IMR-90 (cell line): Measurements from ENCODE around the gene PRSS22. TPM values are rescaled to one million over a fixed set of nuclear protein-coding genes. Genes with fewer than 3 reads are reported as not detected.

Experiments used
- ATAC-seq: fragments of 200-7000 bp; cut with Tn5 transposase; 2 replicates; pipeline ENCODE4 v1.9.1; 2020; ENCODE audit warnings: low read depth, mild to moderate bottlenecking, moderate library complexity
- BruUV-seq: library from RNA; stranded (reverse); fragments of 400-500 nt; replicated peaks from 2 replicates; lab custom pipeline; 2021; lab: Mats Ljungman, UMichigan
- CTCF ChIA-PET: fragments of 300-600 bp; formaldehyde crosslinking; extraction: SDS; loops from one replicate; lab custom pipeline; 2021; ENCODE audit warnings: antibody characterized with exemption; lab: Yijun Ruan, JAX
- POLR2A ChIA-PET: fragments of 300-600 bp; sonication (Branson Sonifier 250); formaldehyde crosslinking; loops from one replicate; lab custom pipeline; 2022; ENCODE audit warnings: antibody characterized with exemption; ENCODE audit not compliant: unreplicated experiment; lab: Charles Lee
- DNase-seq: peaks from one replicate; pipeline ENCODE4 v3.0.0; 2013
- H2AFZ ChIP-seq: replicated peaks from 2 replicates; pipeline ENCODE3; 2013; ENCODE audit warnings: low read length, mild to moderate bottlenecking; ENCODE audit not compliant: poor library complexity
- H2AK5ac ChIP-seq: 2 replicates; pipeline ENCODE4 v1.6.1; 2013; ENCODE audit warnings: low read depth, low read length, inconsistent platforms
- H2AK9ac ChIP-seq: replicated peaks from 2 replicates; pipeline ENCODE3; 2013; ENCODE audit warnings: mild to moderate bottlenecking, low read depth, low read length, moderate library complexity; ENCODE audit not compliant: poor library complexity
- H2BK120ac ChIP-seq: 2 replicates; pipeline ENCODE4 v1.6.1; 2013; ENCODE audit warnings: low read depth, low read length, inconsistent platforms
- H2BK15ac ChIP-seq: 3 replicates; pipeline ENCODE4 v1.6.1; 2013; ENCODE audit warnings: low read depth, low read length, inconsistent platforms
- H2BK20ac ChIP-seq: 2 replicates; pipeline ENCODE4 v1.6.1; 2013; ENCODE audit warnings: low read depth, mild to moderate bottlenecking, inconsistent platforms, low read length, moderate library complexity
- H2BK5ac ChIP-seq: 2 replicates; pipeline ENCODE4 v1.6.1; 2013; ENCODE audit warnings: mild to moderate bottlenecking, low read depth, low read length, inconsistent platforms; ENCODE audit not compliant: poor library complexity, severe bottlenecking
- H3K14ac ChIP-seq: replicated peaks from 2 replicates; pipeline ENCODE4 v1.6.1; 2013; ENCODE audit warnings: low read depth, low read length, inconsistent platforms
- H3K18ac ChIP-seq: 2 replicates; pipeline ENCODE4 v1.6.1; 2013; ENCODE audit warnings: low read depth, low read length, control low read depth
- H3K23ac ChIP-seq: 2 replicates; pipeline ENCODE4 v1.6.1; 2013; ENCODE audit warnings: low read depth, low read length, inconsistent platforms
- H3K27ac ChIP-seq: 2 replicates; pipeline ENCODE4 v1.5.1; 2013; ENCODE audit warnings: mild to moderate bottlenecking, control low read depth, low read length; ENCODE audit not compliant: insufficient read depth
- H3K27me3 ChIP-seq: 2 replicates; pipeline ENCODE4 v1.6.1; 2013; ENCODE audit warnings: low read length; ENCODE audit not compliant: control insufficient read depth, insufficient read depth
- H3K36me3 ChIP-seq: 2 replicates; pipeline ENCODE4 v1.6.1; 2013; ENCODE audit warnings: low read length, mixed read lengths; ENCODE audit not compliant: control insufficient read depth, insufficient read depth
- H3K4ac ChIP-seq: 2 replicates; pipeline ENCODE4 v1.6.1; 2013; ENCODE audit warnings: low read depth, low read length, inconsistent platforms
- H3K4me1 ChIP-seq: 2 replicates; pipeline ENCODE4 v1.6.1; 2013; ENCODE audit warnings: low read length, mixed read lengths; ENCODE audit not compliant: control insufficient read depth, insufficient read depth
- H3K4me2 ChIP-seq: 2 replicates; pipeline ENCODE4 v1.6.1; 2013; ENCODE audit warnings: low read depth, mild to moderate bottlenecking, control low read depth, low read length, moderate library complexity
- H3K4me3 ChIP-seq: 2 replicates; pipeline ENCODE4 v1.5.1; 2013; ENCODE audit warnings: low read depth, mild to moderate bottlenecking, control low read depth, low read length, moderate library complexity; ENCODE audit not compliant: insufficient read depth
- H3K56ac ChIP-seq: 2 replicates; pipeline ENCODE4 v1.6.1; 2013; ENCODE audit warnings: low read length, inconsistent platforms; ENCODE audit not compliant: insufficient read depth; ENCODE audit errors: extremely low read depth
- H3K79me1 ChIP-seq, 2 experiments: 2 replicates each; pipeline ENCODE4 v1.6.1; 2013; ENCODE audit warnings: low read length in 2 of 2, inconsistent platforms in 1 of 2, low read depth in 1 of 2
- H3K9ac ChIP-seq: 2 replicates; pipeline ENCODE4 v1.6.1; 2013; ENCODE audit warnings: low read depth, low read length, control low read depth
- H3K9me1 ChIP-seq: 2 replicates; pipeline ENCODE4 v1.6.1; 2013; ENCODE audit warnings: low read length, inconsistent platforms; ENCODE audit not compliant: insufficient read depth
- H3K9me3 ChIP-seq: 2 replicates; pipeline ENCODE4 v1.6.1; 2013; ENCODE audit warnings: low read length; ENCODE audit not compliant: control insufficient read depth, insufficient read depth
- H4K20me1 ChIP-seq: 2 replicates; pipeline ENCODE4 v1.6.1; 2013; ENCODE audit warnings: low read length, inconsistent platforms; ENCODE audit not compliant: insufficient read depth
- H4K5ac ChIP-seq: 2 replicates; pipeline ENCODE4 v1.6.1; 2013; ENCODE audit warnings: mild to moderate bottlenecking, low read depth, low read length, control low read depth
- H4K8ac ChIP-seq, 2 experiments: 2 replicates each; pipeline ENCODE4 v1.6.1; 2013; ENCODE audit warnings: low read depth in 2 of 2, low read length in 2 of 2, control low read depth in 1 of 2, inconsistent platforms in 1 of 2
- H4K91ac ChIP-seq: 2 replicates; pipeline ENCODE4 v1.6.1; 2013; ENCODE audit warnings: low read depth, low read length, inconsistent platforms; ENCODE audit not compliant: insufficient read depth
- CEBPB ChIP-seq: IDR thresholded peaks from 2 replicates; pipeline ENCODE4 v1.6.1; 2012; ENCODE audit warnings: low read depth, low read length, improper control_type of control experiment
- CHD1 ChIP-seq: IDR thresholded peaks from 2 replicates; pipeline ENCODE4 v1.6.1; 2012; ENCODE audit warnings: low read depth, low read length, improper control_type of control experiment
- RFX5 ChIP-seq: IDR thresholded peaks from 2 replicates; pipeline ENCODE4 v1.8.0; 2012; ENCODE audit warnings: low read depth, mild to moderate bottlenecking, low read length, moderate library complexity
- WGBS, 2 experiments: methylation state at CpG; one replicate each; pipeline versions ENCODE4 v1.1.5 to v1.1.7; 2013; ENCODE audit warnings: missing lambda C conversion rate in 2 of 2; ENCODE audit not compliant: insufficient read length in 1 of 2; ENCODE audit errors: extremely low coverage in 2 of 2; 5-methylcytosine and 5-hydroxymethylcytosine counted together
- dilution Hi-C: fragments of 300-500 bp; cut with HindIII; formaldehyde crosslinking; loops from one replicate; pipeline ENCODE4 v1.14.3; 2018; ENCODE audit warnings: low sequenced_read_pairs; ENCODE audit not compliant: unreplicated experiment
- in situ Hi-C: fragments of 300-500 bp; cut with MboI; formaldehyde crosslinking; loops from 3 replicates; pipeline ENCODE4 v1.14.3; 2019; ENCODE audit warnings: low sequenced_read_pairs, inconsistent platforms, mixed read lengths
- intact Hi-C: fragments of 100-400 bp; cut with micrococcal nuclease; formaldehyde crosslinking; loops from 2 replicates; pipeline ENCODE4 v1.10.0; 2022
- polyA plus RNA-seq, 3 experiments: library from polyadenylated mRNA; depleted of rRNA; stranded (reverse); fragments of >200 nt; gene quantifications; 2 replicates each; pipeline ENCODE4 v1.2.3, GENCODE V29; 2012; ENCODE audit warnings: low replicate concordance in 1 of 3
- total RNA-seq: library from RNA; depleted of rRNA; stranded (reverse); fragments of >200 nt; gene quantifications from 2 replicates; pipeline ENCODE4 v1.2.3, GENCODE V29; 2012

Gene PRSS22
- total and polyA plus RNA-seq, 2 of the 4 experiments (the other 2 are of a cell fraction), result not detected

- no peaks in the 10 kb centered on the region; the same call in 1 of the 2 replicates for H3K9me3 ChIP-seq
- ChIA-PET CTCF (no interaction called here), POLR2A (no interaction called here)
- no peak overlapping the region for H4K91ac ChIP-seq
- H3K14ac ChIP-seq, result no peak overlapping the region
- peaks cover 6 to 12% of the 10 kb centered on the region in 2 experiments for H3K79me1 ChIP-seq
- dilution Hi-C loops, result no loop called here
- no peak overlapping the region for H3K9ac ChIP-seq
- in situ Hi-C loops, result loop anchor here (5.0 kb wide), 1 partner anchor 37 kb away; no protein-coding TSS in a partner anchor
- no peak overlapping the region for H2BK5ac ChIP-seq
- no peak overlapping the region for H2AK9ac ChIP-seq
- no peak overlapping the region for H4K5ac ChIP-seq
- peaks cover 4% of the 10 kb centered on the region; the same call in 1 of the 2 replicates for H3K9me1 ChIP-seq
- H2AK5ac ChIP-seq, result no peak overlapping the region
- no peak overlapping the region for H3K4me3 ChIP-seq
- no peaks in the 10 kb centered on the region for H3K36me3 ChIP-seq
- H3K4me1 ChIP-seq, result peaks cover 4% of the 10 kb centered on the region
- WGBS, 2 experiments, result 80% methylated on average over 1 of the region's 6 CpGs; no CpG with 5 or more reads in 1 of the 2 experiments
- no TSS peak for BruUV-seq
- no peak overlapping the region for H3K4me2 ChIP-seq
- no peak overlapping the region for H2AFZ ChIP-seq
- intact Hi-C loops, result no loop called here
- no peak overlapping the region for H2BK20ac ChIP-seq
- H3K27ac ChIP-seq, result no peak overlapping the region
- H4K20me1 ChIP-seq, result no peaks in the 10 kb centered on the region
- H3K56ac ChIP-seq, result no peak overlapping the region
- H2BK120ac ChIP-seq, result no peak overlapping the region
- no peak overlapping the region for H3K4ac ChIP-seq
- no peak for ATAC-seq
- no peak for DNase-seq
- TF ChIP-seq CEBPB (no peak), CHD1 (no peak), RFX5 (no peak)
- H3K18ac ChIP-seq, result no peak overlapping the region
- no peak overlapping the region for H2BK15ac ChIP-seq
- H4K8ac ChIP-seq, result no peak overlapping the region
- no peaks in the 10 kb centered on the region for H3K27me3 ChIP-seq
- H3K23ac ChIP-seq, result no peak overlapping the region
These were observed 22.0 kb upstream of the PRSS22 start for GRCh38 chr16:2879854-2880508.
